ENCODE results near the gene GPR18. TPM values are rescaled to one million over a fixed set of nuclear protein-coding genes. Genes with fewer than 3 reads are reported as not detected.

The GPR18 gene
- total and polyA plus RNA-seq, 2 of the 4 experiments (the other 2 are of a cell fraction): not detected

DNA sequence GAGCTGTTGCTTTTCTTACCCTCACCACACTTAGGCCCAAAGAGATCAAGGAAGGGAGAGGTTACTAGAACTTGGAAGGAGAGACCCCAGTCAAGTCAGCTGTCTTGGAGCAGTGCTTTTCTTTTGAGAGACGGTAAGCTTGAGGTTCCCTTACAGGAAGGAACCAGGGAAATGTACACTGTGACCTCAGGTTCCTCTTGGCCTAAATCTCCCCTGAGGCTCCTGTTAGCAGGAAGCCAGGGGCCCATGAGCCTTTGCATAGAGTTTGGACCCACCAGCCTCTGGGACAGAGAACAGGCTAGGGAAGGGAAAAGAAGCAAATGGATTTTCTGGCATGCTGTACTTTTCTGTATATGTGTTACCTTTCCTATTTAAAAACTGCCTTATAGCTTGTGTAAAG, 5.9 kb upstream of the GPR18 start:
- H2BK120ac ChIP-seq (ENCODE audit: low read depth, low read length): no peak overlapping the region
- H3K14ac ChIP-seq (replicated peaks; ENCODE audit: low read depth, low read length): no peak overlapping the region
- no peak overlapping the region for H3K18ac ChIP-seq (ENCODE audit: low read depth, low read length)
- H3K9me3 ChIP-seq (ENCODE audit: control insufficient read depth, insufficient read depth, low read length): no peaks in the 10 kb centered on the region
- no peak overlapping the region for H3K4me2 ChIP-seq (ENCODE audit: low read depth, low read length)
- ATAC-seq (ENCODE audit: low read depth): no peak
- peaks cover 0 to 3% of the 10 kb centered on the region in 2 experiments; a peak in 2 of 4 replicates for H3K79me1 ChIP-seq (ENCODE audit: low read depth in 1 of 2, low read length in 2 of 2)
- in situ Hi-C loops (cut with MboI; ENCODE audit: low sequenced_read_pairs): loop anchor here (5.0 kb wide), 1 partner anchor 87 kb away; no protein-coding TSS in a partner anchor
- no peak overlapping the region for H3K9ac ChIP-seq (ENCODE audit: low read depth, low read length)
- no peak overlapping the region for H2AK9ac ChIP-seq (replicated peaks; ENCODE audit: low read depth, low read length, poor library complexity)
- no peaks in the 10 kb centered on the region for H3K27me3 ChIP-seq (ENCODE audit: control insufficient read depth, insufficient read depth, low read length)
- H3K4me3 ChIP-seq (ENCODE audit: insufficient read depth, low read depth, low read length): no peak overlapping the region
- 78% methylated on average over 1 of the region's 1 CpG; no CpG with 5 or more reads in 1 of the 2 experiments for WGBS, 2 experiments (ENCODE audit: extremely low coverage in 2 of 2, insufficient read length in 1 of 2)
- no peak overlapping the region for H4K8ac ChIP-seq (ENCODE audit: low read depth in 2 of 2, low read length in 2 of 2)
- dilution Hi-C loops (cut with HindIII; ENCODE audit: low sequenced_read_pairs, unreplicated experiment): no loop called here
- H2BK20ac ChIP-seq (ENCODE audit: low read depth, low read length): no peak overlapping the region
- no peak overlapping the region for H3K56ac ChIP-seq (ENCODE audit: extremely low read depth, insufficient read depth, low read length)
- DNase-seq: no peak
- intact Hi-C loops (cut with micrococcal nuclease): loop anchor here (10.0 kb wide), 2 partner anchors 179 to 419 kb away; no protein-coding TSS in a partner anchor
- CTCF ChIA-PET: interaction anchor here (2.5 kb wide), 1 partner anchor 88 kb away, joined by 7 read pairs; no protein-coding TSS in a partner anchor
- H3K4me1 ChIP-seq (ENCODE audit: control insufficient read depth, insufficient read depth, low read length): no peaks in the 10 kb centered on the region
- H2BK5ac ChIP-seq (ENCODE audit: low read depth, low read length, poor library complexity, severe bottlenecking): no peak overlapping the region
- TF ChIP-seq CEBPB (IDR thresholded peaks at IDR 0.05; ENCODE audit: low read depth, low read length): no peak
- no peak for TF ChIP-seq SMC3 (IDR thresholded peaks at IDR 0.05; ENCODE audit: low read depth, low read length)
- TF ChIP-seq MAFK (IDR thresholded peaks at IDR 0.05; ENCODE audit: low read depth, low read length): no peak
- no peak for TF ChIP-seq MAZ (IDR thresholded peaks at IDR 0.05; ENCODE audit: borderline replicate concordance, low read depth, low read length)
- no peak for TF ChIP-seq CTCF (conservative IDR thresholded peaks at IDR 0.05; ENCODE audit: low read depth, low read length)
- no peak for TF ChIP-seq POLR2A (IDR thresholded peaks at IDR 0.05; ENCODE audit: low read depth, low read length)
- TF ChIP-seq RAD21 (IDR thresholded peaks at IDR 0.05; ENCODE audit: low read length): no peak
- no peak for TF ChIP-seq CHD1 (IDR thresholded peaks at IDR 0.05; ENCODE audit: low read depth, low read length)
- no peak for TF ChIP-seq BHLHE40 (IDR thresholded peaks at IDR 0.05; ENCODE audit: low read depth, low read length)
- TF ChIP-seq ELK1 (IDR thresholded peaks at IDR 0.05; ENCODE audit: borderline replicate concordance, low read depth, low read length): no peak
- no peak for TF ChIP-seq FOS (IDR thresholded peaks at IDR 0.05; ENCODE audit: low read depth, low read length)
- TF ChIP-seq RFX5 (IDR thresholded peaks at IDR 0.05; ENCODE audit: low read depth, low read length): no peak
- TF ChIP-seq RCOR1 (IDR thresholded peaks at IDR 0.05; ENCODE audit: insufficient replicate concordance, low read length): no peak
- no peak for TF ChIP-seq MXI1 (IDR thresholded peaks at IDR 0.05; ENCODE audit: borderline replicate concordance, low read depth, low read length)
- TF ChIP-seq NFE2L2 (IDR thresholded peaks at IDR 0.05; ENCODE audit: low read depth, low read length): no peak
- TF ChIP-seq USF2 (IDR thresholded peaks at IDR 0.05; ENCODE audit: low read depth, low read length): no peak
- H3K4ac ChIP-seq (ENCODE audit: low read depth, low read length): no peak overlapping the region
- no peak overlapping the region for H4K91ac ChIP-seq (ENCODE audit: insufficient read depth, low read depth, low read length)
- no peak overlapping the region for H2AFZ ChIP-seq (replicated peaks; ENCODE audit: low read length, poor library complexity)
- H4K5ac ChIP-seq (ENCODE audit: low read depth, low read length): no peak overlapping the region
- peaks cover 5% of the 10 kb centered on the region; the same call in 1 of the 2 replicates for H4K20me1 ChIP-seq (ENCODE audit: insufficient read depth, low read length)
- POLR2A ChIA-PET (ENCODE audit: unreplicated experiment): no interaction called here
- no peak overlapping the region for H2BK15ac ChIP-seq (ENCODE audit: low read depth, low read length)
- H3K9me1 ChIP-seq (ENCODE audit: insufficient read depth, low read length): peaks cover 3% of the 10 kb centered on the region; the same call in 1 of the 2 replicates
- H2AK5ac ChIP-seq (ENCODE audit: low read depth, low read length): no peak overlapping the region
- BruUV-seq (replicated peaks): no TSS peak
- peaks cover 8% of the 10 kb centered on the region for H3K36me3 ChIP-seq (ENCODE audit: control insufficient read depth, insufficient read depth, low read length)
- H3K27ac ChIP-seq (ENCODE audit: insufficient read depth, low read length): no peak overlapping the region
- H3K23ac ChIP-seq (ENCODE audit: low read depth, low read length): no peak overlapping the region

Data from IMR-90 (cell line).